Tibial artery (tissue), 4 donors: ENCODE measurements around the gene AGPS.

Source experiments
- DNase-seq, 2 donors: peaks; one replicate each; pipeline ENCODE4 v3.0.0-alpha.2; 2019
- H3K27ac ChIP-seq, 2 donors: fragments of 200-600 bp; sonication (generic) in 1 of 2; 1 replicate in 1 of 2; 2 replicates in 1 of 2; pipeline ENCODE4 v1.5.1; 2018 to 2019; ENCODE audit warnings: mild to moderate bottlenecking in 1 of 2
- H3K27me3 ChIP-seq, 2 donors: fragments of 200-600 bp; sonication (generic) in 1 of 2; one replicate each; pipeline versions ENCODE4 v1.5.1 to v1.6.0; 2016 to 2019
- H3K36me3 ChIP-seq, 3 donors: fragments of 200-600 bp; sonication (generic) in 2 of 3; one replicate each; pipeline ENCODE4 v1.5.1; 2016 to 2019; ENCODE audit warnings: mild to moderate bottlenecking in 2 of 3
- H3K4me1 ChIP-seq, 4 donors: fragments of 200-600 bp; sonication (generic) in 2 of 4; 1 replicate in 3 of 4; 2 replicates in 1 of 4; pipeline ENCODE4 v1.5.1; 2016 to 2019
- H3K4me3 ChIP-seq, 2 donors: fragments of 200-600 bp; sonication (generic) in 1 of 2; 1 replicate in 1 of 2; 2 replicates in 1 of 2; pipeline ENCODE4 v1.5.1; 2018 to 2019; ENCODE audit warnings: mild to moderate bottlenecking in 2 of 2
- H3K9me3 ChIP-seq, 3 donors: fragments of 200-600 bp; sonication (generic) in 1 of 3; one replicate each; pipeline ENCODE4 v1.5.1; 2016 to 2019
- CTCF ChIP-seq, 2 experiments: fragments of 200-600 bp in 1 of 2; fragments of 450-650 bp in 1 of 2; IDR thresholded peaks; one replicate each; pipeline ENCODE4 v1.5.1; 2017 to 2019; ENCODE audit warnings: antibody characterized with exemption in 2 of 2, mild to moderate bottlenecking in 1 of 2, moderate library complexity in 1 of 2
- intact Hi-C: fragments of 100-400 bp; cut with DNase I; formaldehyde crosslinking; loops from one replicate; pipeline ENCODE4 v1.15.0; 2023; ENCODE audit warnings: low total_unique reads

The AGPS gene

GRCh38 chr2:177518754-177519153 lies 126.2 kb downstream of the AGPS start:
- DNase-seq, result no peak
- no peak overlapping the region for H3K4me3 ChIP-seq
- H3K27ac ChIP-seq, result no peak overlapping the region
- H3K27me3 ChIP-seq, result no peaks in the 10 kb centered on the region
- no peaks in the 10 kb centered on the region for H3K4me1 ChIP-seq
- intact Hi-C loops, result no loop called here
- TF ChIP-seq CTCF (IDR thresholded peaks at IDR 0.05), result no peak
- H3K36me3 ChIP-seq, result peaks cover 10 to 18% (median 16%) of the 10 kb centered on the region in 3 donors
- H3K9me3 ChIP-seq, result no peaks in the 10 kb centered on the region

- DNase-seq, result no peak
- no peak for TF ChIP-seq CTCF (IDR thresholded peaks at IDR 0.05)
- intact Hi-C loops, result no loop called here
- H3K36me3 ChIP-seq, result peaks cover 10 to 11% (median 10%) of the 10 kb centered on the region in 3 donors
- no peaks in the 10 kb centered on the region for H3K4me1 ChIP-seq
- H3K9me3 ChIP-seq, result no peaks in the 10 kb centered on the region
- no peak overlapping the region for H3K27ac ChIP-seq
- no peaks in the 10 kb centered on the region for H3K27me3 ChIP-seq
- no peak overlapping the region for H3K4me3 ChIP-seq
These were observed 127.1 kb downstream of the AGPS start for GRCh38 chr2:177519534-177520115.

- DNase-seq, result no peak
- TF ChIP-seq CTCF (IDR thresholded peaks at IDR 0.05), result no peak
- H3K4me1 ChIP-seq, result no peaks in the 10 kb centered on the region
- intact Hi-C loops, result no loop called here
- H3K4me3 ChIP-seq, result no peak overlapping the region
- H3K9me3 ChIP-seq, result no peaks in the 10 kb centered on the region
- no peak overlapping the region for H3K27ac ChIP-seq
- no peaks in the 10 kb centered on the region for H3K27me3 ChIP-seq
- H3K36me3 ChIP-seq, result peaks cover 10% of the 10 kb centered on the region in 3 donors
These were observed 127.8 kb downstream of the AGPS start for GRCh38 chr2:177520324-177520723.

- H3K27me3 ChIP-seq, result no peaks in the 10 kb centered on the region
- H3K4me3 ChIP-seq, result no peak overlapping the region
- TF ChIP-seq CTCF (IDR thresholded peaks at IDR 0.05), result no peak
- H3K27ac ChIP-seq, result no peak overlapping the region
- peaks cover 10 to 11% (median 10%) of the 10 kb centered on the region in 3 donors for H3K36me3 ChIP-seq
- no peaks in the 10 kb centered on the region for H3K9me3 ChIP-seq
- intact Hi-C loops, result no loop called here
- no peak for DNase-seq
- no peaks in the 10 kb centered on the region for H3K4me1 ChIP-seq
These were observed 131.2 kb downstream of the AGPS start for GRCh38 chr2:177523781-177524180.

GRCh38 chr2:177525351-177525924 lies 132.9 kb downstream of the AGPS start:
- H3K36me3 ChIP-seq, result peaks cover 6 to 11% (median 10%) of the 10 kb centered on the region in 3 donors
- H3K27ac ChIP-seq, result no peak overlapping the region
- no peak for DNase-seq
- no peaks in the 10 kb centered on the region for H3K9me3 ChIP-seq
- H3K4me3 ChIP-seq, result no peak overlapping the region
- H3K4me1 ChIP-seq, result no peaks in the 10 kb centered on the region
- intact Hi-C loops, result no loop called here
- no peaks in the 10 kb centered on the region for H3K27me3 ChIP-seq
- no peak for TF ChIP-seq CTCF (IDR thresholded peaks at IDR 0.05)
